Measurements from ENCODE around the gene TRMT44. TPM values are rescaled to one million over a fixed set of nuclear protein-coding genes. Genes with fewer than 3 reads are reported as not detected.
"Not testable (repeated sequence)": the region's sequence is repeated elsewhere in the genome, so short reads cannot be mapped to it uniquely, and the experiment has no call there.

The TRMT44 gene
- total RNA-seq, 1 experiment from 2014 or later = 13.0 TPM

GRCh38 chr4:8510611-8511285 lies 70.2 kb downstream of the TRMT44 start:
- no peak for DNase-seq (ENCODE audit: low read depth)

- DNase-seq (ENCODE audit: low read depth) = no peak
These were observed 71.9 kb downstream of the TRMT44 start for GRCh38 chr4:8512510-8512909.

GRCh38 chr4:8513080-8513479 lies 72.5 kb downstream of the TRMT44 start:
- not testable (repeated sequence) for DNase-seq (ENCODE audit: low read depth)

GRCh38 chr4:8513931-8514330 lies 73.4 kb downstream of the TRMT44 start:
- DNase-seq (ENCODE audit: low read depth) = no peak

GRCh38 chr4:8514391-8514790 lies 73.8 kb downstream of the TRMT44 start:
- no peak for DNase-seq (ENCODE audit: low read depth)

- DNase-seq (ENCODE audit: low read depth) = peak; percentile 71
These were observed 74.9 kb downstream of the TRMT44 start for GRCh38 chr4:8515316-8516060.

- peak; percentile 16 for DNase-seq (ENCODE audit: low read depth)
These were observed 75.5 kb downstream of the TRMT44 start for GRCh38 chr4:8516061-8516573.

GRCh38 chr4:8516996-8517550 lies 76.5 kb downstream of the TRMT44 start:
- DNase-seq (ENCODE audit: low read depth) = no peak

- no peak for DNase-seq (ENCODE audit: low read depth)
These were observed 77.4 kb downstream of the TRMT44 start for GRCh38 chr4:8517946-8518345.

- no peak for DNase-seq (ENCODE audit: low read depth)
These were observed 81.9 kb downstream of the TRMT44 start for GRCh38 chr4:8522160-8523120.

- DNase-seq (ENCODE audit: low read depth) = no peak
These were observed 82.6 kb downstream of the TRMT44 start for GRCh38 chr4:8523175-8523574.

- no peak for DNase-seq (ENCODE audit: low read depth)
These were observed 83.2 kb downstream of the TRMT44 start for GRCh38 chr4:8523766-8524165.

GRCh38 chr4:8524595-8525382 lies 84.2 kb downstream of the TRMT44 start:
- DNase-seq (ENCODE audit: low read depth) = no peak

GRCh38 chr4:8525383-8526120 lies 85.0 kb downstream of the TRMT44 start:
- DNase-seq (ENCODE audit: low read depth) = no peak

Small RNAs within 50 kb of the gene (small RNA-seq; reads per million reads assigned to genes)
- gene RNA5SP152 = 0.09 reads per million

Other genes starting within 250 kb of the TRMT44 start
- gene SH3TC1, start 241.5 kb upstream of the TRMT44 start, total RNA-seq (2014; rRNA removed; shearing (Covaris generic)) = 3.6 and 5.3 TPM in 2 replicates
- 0.16 and 0.20 TPM in 2 replicates for gene HTRA3, start 171.0 kb upstream of the TRMT44 start, total RNA-seq (2014; rRNA removed; shearing (Covaris generic))
- 16.6 and 20.4 TPM in 2 replicates for gene ACOX3, start 54 bp upstream of the TRMT44 start, total RNA-seq (2014; rRNA removed; shearing (Covaris generic))
- not detected in 2 replicates for gene GPR78, start 139.6 kb downstream of the TRMT44 start, total RNA-seq (2014; rRNA removed; shearing (Covaris generic))
- not detected in 2 replicates for gene CPZ, start 152.0 kb downstream of the TRMT44 start, total RNA-seq (2014; rRNA removed; shearing (Covaris generic))